K562 (cell line): ENCODE measurements around the gene MTMR3.

Experiments used
- CBFB ChIP-seq: sonication (generic); formaldehyde crosslinking; IDR thresholded peaks from 2 replicates; pipeline ENCODE4 v1.4.0; 2020; ENCODE audit warnings: mild to moderate bottlenecking, missing genetic modification reagents
- CXXC5 ChIP-seq: fragments of 250-450 bp; sonication (Bioruptor Pico); IDR thresholded peaks from 2 replicates; pipeline ENCODE4 v1.8.0; 2022; ENCODE audit warnings: inconsistent platforms, mild to moderate bottlenecking, moderate library complexity
- MTA2 ChIP-seq: fragments of 450-650 bp; IDR thresholded peaks from 2 replicates; pipeline ENCODE4 v1.6.1; 2016; ENCODE audit warnings: low read depth
- NONO ChIP-seq, 2 experiments: fragments of 200-400 bp in 1 of 2; fragments of 450-650 bp in 1 of 2; formaldehyde crosslinking in 1 of 2; IDR thresholded peaks; 2 replicates each; pipeline ENCODE4 v1.6.1; 2017; ENCODE audit warnings: low read depth in 2 of 2, mild to moderate bottlenecking in 2 of 2, moderate library complexity in 2 of 2, low read length in 1 of 2
- POLR2A ChIP-seq: fragments of 450-650 bp; conservative IDR thresholded peaks from 2 replicates; pipeline ENCODE4 v1.6.1; 2016
- SMC3 ChIP-seq: conservative IDR thresholded peaks from 2 replicates; pipeline ENCODE4 v1.6.1; 2011; ENCODE audit warnings: low read depth, low read length, improper control_type of control experiment; ENCODE audit not compliant: insufficient read depth
- STAT5A ChIP-seq: IDR thresholded peaks from 2 replicates; pipeline ENCODE4 v1.6.1; 2012; ENCODE audit warnings: low read length, inconsistent platforms, borderline replicate concordance
- ZFP30 ChIP-seq: fragments of 250-450 bp; sonication (Bioruptor Pico); IDR thresholded peaks from 2 replicates; pipeline ENCODE4 v1.8.0; 2022; ENCODE audit warnings: moderate library complexity, mild to moderate bottlenecking, inconsistent platforms, borderline replicate concordance
- ZNF77 ChIP-seq: fragments of 250-450 bp; sonication (Bioruptor Pico); IDR thresholded peaks from 2 replicates; pipeline ENCODE4 v1.5.0; 2020
- TF ChIP-seq, protein P1 (sequence below), 3 experiments: IDR thresholded peaks in 2 of 3; conservative IDR thresholded peaks in 1 of 3; 2 replicates each; pipeline ENCODE4 v1.5.1; 2011 to 2012; ENCODE audit warnings: low read length in 3 of 3, mild to moderate bottlenecking in 3 of 3, control low read depth in 2 of 3, improper control_type of control experiment in 1 of 3, inconsistent platforms in 1 of 3, low read depth in 1 of 3, mixed read lengths in 1 of 3, moderate library complexity in 1 of 3; ENCODE audit not compliant: insufficient read depth in 2 of 3
- TF ChIP-seq, protein P2 (sequence below), 3 experiments: fragments of 200-800 bp in 1 of 3; fragments of 250-450 bp in 1 of 3; fragments of 450-650 bp in 1 of 3; sonication (Bioruptor Pico) in 1 of 3; sonication (Bioruptor generic) in 1 of 3; formaldehyde crosslinking in 1 of 3; IDR thresholded peaks; 2 replicates each; pipeline versions ENCODE4 v1.6.1 to v1.8.0; 2016 to 2022; ENCODE audit warnings: mild to moderate bottlenecking in 2 of 3, missing genetic modification characterization in 2 of 3, missing compliant biosample characterization in 1 of 3, moderate library complexity in 1 of 3
- TF ChIP-seq, protein P3 (sequence below): sonication (generic); formaldehyde crosslinking; IDR thresholded peaks from 2 replicates; pipeline ENCODE4 v1.5.0; 2020; ENCODE audit warnings: missing genetic modification reagents

DNA sequence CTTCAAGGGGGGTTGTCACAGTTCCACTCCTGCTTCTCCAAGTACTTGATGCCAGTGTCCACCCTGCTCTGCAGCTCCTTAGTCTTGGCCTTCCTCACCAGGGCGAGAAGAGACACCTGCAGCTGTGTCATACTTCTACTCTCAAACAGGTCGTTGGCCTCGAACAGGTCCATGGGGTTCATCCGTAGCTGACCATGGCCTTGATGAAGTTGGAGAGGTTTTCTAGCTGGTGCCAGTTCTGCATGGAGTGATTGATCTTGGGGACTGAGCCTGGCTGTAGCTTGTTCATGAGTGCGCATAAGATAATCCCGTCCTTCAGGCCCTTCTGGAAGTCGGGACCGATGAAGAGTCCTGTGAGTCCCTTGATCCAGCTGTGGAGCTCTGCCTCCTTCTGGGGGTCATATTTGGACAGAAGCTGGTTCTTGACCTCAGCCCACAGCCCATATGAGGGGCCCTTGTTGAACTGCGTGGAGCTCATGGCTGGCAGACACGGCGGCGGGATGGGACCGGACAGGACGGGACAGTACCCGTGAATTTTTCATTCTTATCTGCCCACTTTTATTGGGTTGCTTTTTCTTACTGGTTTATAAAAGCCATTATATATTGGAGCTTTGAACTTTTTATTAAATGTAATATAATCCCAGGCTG is 163.9 kb downstream of the MTMR3 start:
- TF ChIP-seq SMC3, result no peak
- no peak for TF ChIP-seq ZFP30 (CRISPR knock-in tag)
- TF ChIP-seq CXXC5 (CRISPR knock-in tag), result no peak
- TF ChIP-seq POLR2A, result no peak
- TF ChIP-seq, protein P1, sequence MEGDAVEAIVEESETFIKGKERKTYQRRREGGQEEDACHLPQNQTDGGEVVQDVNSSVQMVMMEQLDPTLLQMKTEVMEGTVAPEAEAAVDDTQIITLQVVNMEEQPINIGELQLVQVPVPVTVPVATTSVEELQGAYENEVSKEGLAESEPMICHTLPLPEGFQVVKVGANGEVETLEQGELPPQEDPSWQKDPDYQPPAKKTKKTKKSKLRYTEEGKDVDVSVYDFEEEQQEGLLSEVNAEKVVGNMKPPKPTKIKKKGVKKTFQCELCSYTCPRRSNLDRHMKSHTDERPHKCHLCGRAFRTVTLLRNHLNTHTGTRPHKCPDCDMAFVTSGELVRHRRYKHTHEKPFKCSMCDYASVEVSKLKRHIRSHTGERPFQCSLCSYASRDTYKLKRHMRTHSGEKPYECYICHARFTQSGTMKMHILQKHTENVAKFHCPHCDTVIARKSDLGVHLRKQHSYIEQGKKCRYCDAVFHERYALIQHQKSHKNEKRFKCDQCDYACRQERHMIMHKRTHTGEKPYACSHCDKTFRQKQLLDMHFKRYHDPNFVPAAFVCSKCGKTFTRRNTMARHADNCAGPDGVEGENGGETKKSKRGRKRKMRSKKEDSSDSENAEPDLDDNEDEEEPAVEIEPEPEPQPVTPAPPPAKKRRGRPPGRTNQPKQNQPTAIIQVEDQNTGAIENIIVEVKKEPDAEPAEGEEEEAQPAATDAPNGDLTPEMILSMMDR (IDR thresholded peaks at IDR 0.05 in 2 of 3, conservative IDR thresholded peaks at IDR 0.05 in 1 of 3; ENCODE audit: insufficient read depth in 2 of 3, low read depth in 1 of 3, low read length in 3 of 3), result no peak
- TF ChIP-seq CBFB (CRISPR knock-in tag), result no peak
- TF ChIP-seq, protein P2, sequence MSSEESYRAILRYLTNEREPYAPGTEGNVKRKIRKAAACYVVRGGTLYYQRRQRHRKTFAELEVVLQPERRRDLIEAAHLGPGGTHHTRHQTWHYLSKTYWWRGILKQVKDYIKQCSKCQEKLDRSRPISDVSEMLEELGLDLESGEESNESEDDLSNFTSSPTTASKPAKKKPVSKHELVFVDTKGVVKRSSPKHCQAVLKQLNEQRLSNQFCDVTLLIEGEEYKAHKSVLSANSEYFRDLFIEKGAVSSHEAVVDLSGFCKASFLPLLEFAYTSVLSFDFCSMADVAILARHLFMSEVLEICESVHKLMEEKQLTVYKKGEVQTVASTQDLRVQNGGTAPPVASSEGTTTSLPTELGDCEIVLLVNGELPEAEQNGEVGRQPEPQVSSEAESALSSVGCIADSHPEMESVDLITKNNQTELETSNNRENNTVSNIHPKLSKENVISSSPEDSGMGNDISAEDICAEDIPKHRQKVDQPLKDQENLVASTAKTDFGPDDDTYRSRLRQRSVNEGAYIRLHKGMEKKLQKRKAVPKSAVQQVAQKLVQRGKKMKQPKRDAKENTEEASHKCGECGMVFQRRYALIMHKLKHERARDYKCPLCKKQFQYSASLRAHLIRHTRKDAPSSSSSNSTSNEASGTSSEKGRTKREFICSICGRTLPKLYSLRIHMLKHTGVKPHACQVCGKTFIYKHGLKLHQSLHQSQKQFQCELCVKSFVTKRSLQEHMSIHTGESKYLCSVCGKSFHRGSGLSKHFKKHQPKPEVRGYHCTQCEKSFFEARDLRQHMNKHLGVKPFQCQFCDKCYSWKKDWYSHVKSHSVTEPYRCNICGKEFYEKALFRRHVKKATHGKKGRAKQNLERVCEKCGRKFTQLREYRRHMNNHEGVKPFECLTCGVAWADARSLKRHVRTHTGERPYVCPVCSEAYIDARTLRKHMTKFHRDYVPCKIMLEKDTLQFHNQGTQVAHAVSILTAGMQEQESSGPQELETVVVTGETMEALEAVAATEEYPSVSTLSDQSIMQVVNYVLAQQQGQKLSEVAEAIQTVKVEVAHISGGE (CRISPR knock-in tag; IDR thresholded peaks at IDR 0.05), result no peak
- TF ChIP-seq, protein P3, sequence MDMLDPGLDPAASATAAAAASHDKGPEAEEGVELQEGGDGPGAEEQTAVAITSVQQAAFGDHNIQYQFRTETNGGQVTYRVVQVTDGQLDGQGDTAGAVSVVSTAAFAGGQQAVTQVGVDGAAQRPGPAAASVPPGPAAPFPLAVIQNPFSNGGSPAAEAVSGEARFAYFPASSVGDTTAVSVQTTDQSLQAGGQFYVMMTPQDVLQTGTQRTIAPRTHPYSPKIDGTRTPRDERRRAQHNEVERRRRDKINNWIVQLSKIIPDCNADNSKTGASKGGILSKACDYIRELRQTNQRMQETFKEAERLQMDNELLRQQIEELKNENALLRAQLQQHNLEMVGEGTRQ (CRISPR knock-in tag), result no peak
- TF ChIP-seq STAT5A, result no peak
- TF ChIP-seq MTA2, result no peak
- TF ChIP-seq ZNF77 (CRISPR knock-in tag), result no peak
- TF ChIP-seq NONO (IDR thresholded peaks at IDR 0.05; ENCODE audit: low read depth in 2 of 2, low read length in 1 of 2), result no peak
